GM23248 (cell line): ENCODE results near the gene EPB41L4B. TPM values are rescaled to one million over a fixed set of nuclear protein-coding genes. Genes with fewer than 3 reads are reported as not detected.

Experiments used
- DNase-seq: peaks from one replicate; pipeline ENCODE4 v3.0.0-alpha.2; 2015
- H2AFZ ChIP-seq: fragments of 200-600 bp; sonication (generic); 2 replicates; pipeline ENCODE4 v1.6.1; 2016; ENCODE audit warnings: antibody characterized with exemption
- H3F3A ChIP-seq: fragments of 200-600 bp; sonication (generic); 2 replicates; pipeline ENCODE4 v1.6.1; 2016; ENCODE audit warnings: mild to moderate bottlenecking, antibody characterized with exemption, mixed run types; ENCODE audit not compliant: insufficient read depth
- H3K27ac ChIP-seq: fragments of 200-600 bp; sonication (generic); 2 replicates; pipeline ENCODE4 v1.5.1; 2016; ENCODE audit warnings: mild to moderate bottlenecking
- H3K27me3 ChIP-seq: fragments of 200-600 bp; sonication (generic); replicated peaks from 2 replicates; pipeline ENCODE4 v1.6.1; 2016; ENCODE audit warnings: mild to moderate bottlenecking; ENCODE audit not compliant: insufficient read depth
- H3K36me3 ChIP-seq: fragments of 200-600 bp; sonication (generic); 2 replicates; pipeline ENCODE4 v1.6.1; 2016; ENCODE audit warnings: low read depth, mild to moderate bottlenecking
- H3K4me1 ChIP-seq: fragments of 200-600 bp; sonication (generic); 2 replicates; pipeline ENCODE4 v1.6.1; 2016; ENCODE audit warnings: mild to moderate bottlenecking; ENCODE audit not compliant: insufficient read depth
- H3K4me2 ChIP-seq: fragments of 200-600 bp; sonication (generic); one replicate; pipeline ENCODE4 v1.6.1; 2016; ENCODE audit warnings: mild to moderate bottlenecking; ENCODE audit not compliant: unreplicated experiment
- H3K4me3 ChIP-seq: fragments of 200-600 bp; sonication (generic); 2 replicates; pipeline ENCODE4 v1.5.1; 2016; ENCODE audit warnings: mild to moderate bottlenecking
- H3K79me2 ChIP-seq: fragments of 200-600 bp; sonication (generic); 2 replicates; pipeline ENCODE4 v1.6.1; 2016; ENCODE audit warnings: mild to moderate bottlenecking; ENCODE audit not compliant: insufficient read depth
- H3K9ac ChIP-seq: fragments of 200-600 bp; sonication (generic); 2 replicates; pipeline ENCODE4 v1.6.1; 2016; ENCODE audit warnings: mild to moderate bottlenecking
- H3K9me2 ChIP-seq: fragments of 200-600 bp; sonication (generic); 2 replicates; pipeline ENCODE4 v1.6.1; 2016; ENCODE audit warnings: mixed run types, mild to moderate bottlenecking, moderate library complexity; ENCODE audit not compliant: insufficient read depth
- H3K9me3 ChIP-seq: fragments of 200-600 bp; sonication (generic); one replicate; pipeline ENCODE4 v1.6.1; 2017; ENCODE audit warnings: low read depth
- H4K20me1 ChIP-seq: fragments of 200-600 bp; sonication (generic); 2 replicates; pipeline ENCODE4 v1.6.0; 2016; ENCODE audit not compliant: insufficient read depth
- EZH2 ChIP-seq: fragments of 200-600 bp; sonication (generic); IDR thresholded peaks from 2 replicates; pipeline ENCODE4 v1.6.1; 2018; ENCODE audit warnings: antibody characterized with exemption, mild to moderate bottlenecking; ENCODE audit not compliant: insufficient read depth, poor library complexity, severe bottlenecking
- EZH2phosphoT487 ChIP-seq: fragments of 200-600 bp; sonication (generic); IDR thresholded peaks from 2 replicates; pipeline ENCODE4 v1.6.1; 2018; ENCODE audit warnings: antibody characterized with exemption, moderate library complexity, mild to moderate bottlenecking, low read depth; ENCODE audit not compliant: insufficient read depth
- WGBS, 2 experiments: methylation state at CpG; one replicate each; pipeline ENCODE4 v1.1.6; 2015 to 2017; ENCODE audit warnings: low lambda C conversion rate in 2 of 2, low coverage in 1 of 2; ENCODE audit errors: missing lambda C conversion rate in 2 of 2; 5-methylcytosine and 5-hydroxymethylcytosine counted together
- in situ Hi-C: fragments of 300-500 bp; cut with MboI; formaldehyde crosslinking; loops from 2 replicates; pipeline ENCODE4 v1.15.0; 2020
- polyA plus RNA-seq: library from polyadenylated mRNA; unstranded; fragments of >200 nt; fragmentation: Nextera tagmentation; extraction: Ambion mirVana; gene quantifications from 2 replicates; pipeline ENCODE4 v1.2.1, GENCODE V29; 2016
- total RNA-seq: library from RNA; depleted of rRNA; stranded (reverse); fragments of >200 nt; shearing (Covaris generic); gene quantifications from 2 replicates; pipeline ENCODE4 v1.2.3, GENCODE V29; 2014

The EPB41L4B gene
- total and polyA plus RNA-seq, 2 experiments from 2014 or later, result 0.33 to 0.76 TPM

DNA sequence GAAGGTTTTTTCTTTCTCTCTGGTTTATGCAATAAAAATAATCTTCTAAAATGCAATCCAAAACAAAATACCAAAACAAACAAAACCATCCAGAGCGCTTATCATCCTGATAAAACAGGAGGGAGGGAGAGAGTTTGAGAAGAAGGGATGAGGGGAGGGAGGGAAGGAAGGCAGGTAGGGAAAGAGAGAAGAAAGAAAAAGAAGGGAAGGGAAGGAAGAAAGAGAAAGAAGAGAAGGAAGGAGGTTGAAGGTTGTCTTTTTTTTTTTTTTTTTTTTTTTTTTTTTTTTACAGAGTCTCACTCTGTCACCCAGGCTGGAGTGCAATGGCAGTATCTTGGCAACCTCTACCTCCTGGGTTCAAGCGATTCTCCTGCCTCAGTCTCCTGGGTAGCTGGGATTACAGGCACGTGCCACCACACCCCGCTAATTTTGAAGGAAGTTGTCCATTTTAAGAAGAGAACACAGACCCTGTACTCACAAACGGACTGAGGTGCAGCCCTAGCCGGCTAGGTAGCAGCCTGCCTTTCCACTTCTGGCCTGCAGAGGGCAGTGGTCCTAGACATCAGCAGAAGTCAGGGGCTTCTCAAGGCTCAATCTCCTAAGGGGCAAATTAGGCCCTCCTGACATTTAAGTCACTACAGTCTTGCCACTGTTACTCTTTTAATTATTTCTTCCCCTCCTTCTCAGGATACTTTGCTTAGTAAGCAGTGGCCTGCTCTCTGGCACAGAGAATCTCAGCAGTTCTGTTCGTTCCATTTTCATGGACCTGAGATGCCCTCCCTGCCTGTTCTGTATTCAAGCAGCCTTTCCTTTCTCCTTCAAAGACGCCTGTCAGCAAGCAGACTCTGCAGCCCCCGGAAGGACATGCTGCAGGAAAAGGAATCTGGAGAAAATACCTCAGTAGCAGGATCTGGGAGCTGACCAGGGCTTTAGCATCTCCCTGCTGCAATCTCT is 76.4 kb downstream of the EPB41L4B start:
- Histone ChIP-seq H3K9ac (no peak overlapping the region), H4K20me1 (no peaks in the 10 kb centered on the region), H3F3A (no peaks in the 10 kb centered on the region), H3K27ac (no peak overlapping the region), H3K4me1 (peaks cover 11% of the 10 kb centered on the region), H3K36me3 (no peaks in the 10 kb centered on the region), H3K79me2 (no peaks in the 10 kb centered on the region), H3K27me3 (no peaks in the 10 kb centered on the region), H3K9me2 (no peaks in the 10 kb centered on the region), H3K9me3 (no peaks in the 10 kb centered on the region), H2AFZ (no peak overlapping the region), H3K4me3 (no peak overlapping the region), H3K4me2 (no peak overlapping the region)
- TF ChIP-seq EZH2, result no peak
- no peak for TF ChIP-seq EZH2phosphoT487
- in situ Hi-C loops, result no loop called here
- 25 to 32% methylated on average over 9 of the region's 9 CpGs for WGBS, 2 experiments
- DNase-seq, result peak; percentile 68

DNA sequence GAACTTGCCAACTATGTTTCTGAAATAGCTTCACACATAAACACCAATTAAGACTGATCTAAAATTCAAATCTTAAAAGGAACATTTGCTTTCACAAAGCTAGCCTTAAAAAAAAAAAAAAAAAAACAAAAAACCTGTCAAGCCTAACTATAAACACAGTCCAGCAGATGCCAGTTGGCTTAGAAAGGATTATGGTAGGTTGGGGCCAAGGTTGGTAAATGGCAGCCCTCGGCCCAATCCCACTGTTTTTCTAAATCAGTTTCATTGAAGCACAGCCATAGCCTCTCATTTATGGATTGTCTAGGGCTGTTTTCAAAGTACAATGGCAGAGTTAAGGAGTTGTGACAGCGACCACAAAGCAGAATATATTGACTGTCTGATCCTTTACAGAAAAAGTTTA is 78.1 kb downstream of the EPB41L4B start:
- no peaks in the 10 kb centered on the region for H3K36me3 ChIP-seq
- WGBS, 2 experiments, result 94 to 98% methylated on average over 2 of the region's 2 CpGs
- no peaks in the 10 kb centered on the region for H4K20me1 ChIP-seq
- no peak overlapping the region for H3K27ac ChIP-seq
- in situ Hi-C loops, result no loop called here
- H3F3A ChIP-seq, result peaks cover 10% of the 10 kb centered on the region; the same call in 1 of the 2 replicates
- H2AFZ ChIP-seq, result no peak overlapping the region
- TF ChIP-seq EZH2, result no peak
- H3K9me3 ChIP-seq, result no peaks in the 10 kb centered on the region
- H3K27me3 ChIP-seq, result no peaks in the 10 kb centered on the region; the same call in 1 of the 2 replicates
- no peaks in the 10 kb centered on the region for H3K9me2 ChIP-seq
- no peak overlapping the region for H3K9ac ChIP-seq
- no peaks in the 10 kb centered on the region for H3K79me2 ChIP-seq
- no peak for DNase-seq
- H3K4me3 ChIP-seq, result no peak overlapping the region
- peaks cover 21% of the 10 kb centered on the region for H3K4me1 ChIP-seq
- H3K4me2 ChIP-seq, result no peak overlapping the region

DNA sequence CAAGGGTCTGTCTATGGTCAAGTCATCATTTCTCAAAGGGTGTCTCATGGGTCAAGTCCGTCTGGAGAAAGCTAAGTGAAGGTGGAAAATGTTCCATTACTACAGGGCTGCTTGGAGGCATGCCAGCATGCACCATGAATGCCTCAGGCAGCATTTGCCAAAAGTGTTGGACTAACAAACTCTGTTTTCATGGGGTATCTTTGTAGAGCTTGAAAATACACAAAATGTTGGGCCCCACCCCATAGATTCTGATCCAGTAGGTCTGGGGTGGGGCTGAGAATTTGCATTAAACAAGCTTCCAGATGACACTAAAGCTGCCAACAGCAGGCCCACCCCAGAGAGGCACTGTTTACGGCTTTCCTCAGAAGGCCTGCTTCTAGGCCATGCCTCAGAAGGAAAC is 78.8 kb downstream of the EPB41L4B start:
- DNase-seq, result no peak
- no peaks in the 10 kb centered on the region; the same call in 1 of the 2 replicates for H3K27me3 ChIP-seq
- H3K9me3 ChIP-seq, result no peaks in the 10 kb centered on the region
- H3K9ac ChIP-seq, result no peak overlapping the region
- TF ChIP-seq EZH2, result no peak
- TF ChIP-seq EZH2phosphoT487, result no peak
- no peak overlapping the region for H3K4me2 ChIP-seq
- no peaks in the 10 kb centered on the region for H3K79me2 ChIP-seq
- no peak overlapping the region for H3K27ac ChIP-seq
- no peaks in the 10 kb centered on the region for H4K20me1 ChIP-seq
- H3K4me1 ChIP-seq, result peaks cover 21% of the 10 kb centered on the region
- peaks cover 10% of the 10 kb centered on the region; the same call in 1 of the 2 replicates for H3F3A ChIP-seq
- H2AFZ ChIP-seq, result no peak overlapping the region
- H3K9me2 ChIP-seq, result no peaks in the 10 kb centered on the region
- WGBS, 2 experiments, result 76 to 80% methylated on average over 2 of the region's 2 CpGs
- H3K36me3 ChIP-seq, result no peaks in the 10 kb centered on the region
- H3K4me3 ChIP-seq, result no peak overlapping the region
- in situ Hi-C loops, result no loop called here

DNA sequence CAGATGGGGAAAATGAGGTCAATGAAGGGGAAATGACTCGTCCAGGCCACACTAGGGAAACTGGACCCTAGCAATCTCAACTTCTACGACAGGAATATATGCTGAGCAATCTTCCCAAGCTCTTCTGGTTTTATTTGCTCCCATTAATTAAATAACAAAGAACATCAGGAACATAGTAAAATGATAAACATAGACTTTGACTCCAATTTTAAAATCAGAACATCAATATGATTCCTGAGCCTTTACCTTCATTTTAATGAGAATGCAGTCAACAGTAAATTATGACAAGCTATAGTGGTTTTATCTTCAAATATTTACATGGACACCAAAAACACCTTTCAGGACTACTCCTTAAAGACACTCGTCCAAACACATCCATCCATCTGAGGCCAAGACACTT is 79.7 kb downstream of the EPB41L4B start:
- H3K9me2 ChIP-seq, result no peaks in the 10 kb centered on the region
- 84 to 88% methylated on average over 3 of the region's 3 CpGs for WGBS, 2 experiments
- H3K9me3 ChIP-seq, result no peaks in the 10 kb centered on the region
- no peak for DNase-seq
- TF ChIP-seq EZH2phosphoT487 (no peak), EZH2 (no peak)
- no peak overlapping the region for H3K4me3 ChIP-seq
- no peaks in the 10 kb centered on the region for H4K20me1 ChIP-seq
- H3K4me1 ChIP-seq, result peaks cover 21% of the 10 kb centered on the region
- no peaks in the 10 kb centered on the region; the same call in 1 of the 2 replicates for H3K27me3 ChIP-seq
- H3K36me3 ChIP-seq, result no peaks in the 10 kb centered on the region
- H3K9ac ChIP-seq, result no peak overlapping the region
- H2AFZ ChIP-seq, result no peak overlapping the region
- in situ Hi-C loops, result no loop called here
- no peak overlapping the region for H3K4me2 ChIP-seq
- H3K27ac ChIP-seq, result no peak overlapping the region
- H3K79me2 ChIP-seq, result no peaks in the 10 kb centered on the region
- peaks cover 10% of the 10 kb centered on the region; the same call in 1 of the 2 replicates for H3F3A ChIP-seq
